Neural cell (in vitro differentiated cells): ENCODE data around the gene SCN10A.

Experiments
- CTCF ChIP-seq: fragments of 450-650 bp; IDR thresholded peaks from 2 replicates; pipeline ENCODE4 v1.5.1; 2014; ENCODE audit warnings: antibody characterized with exemption, mild to moderate bottlenecking, moderate library complexity; ENCODE audit not compliant: poor library complexity, severe bottlenecking
- EP300 ChIP-seq: fragments of 450-650 bp; conservative IDR thresholded peaks from 2 replicates; pipeline ENCODE4 v1.6.1; 2014; ENCODE audit warnings: antibody characterized with exemption, mild to moderate bottlenecking, moderate library complexity; ENCODE audit not compliant: poor library complexity, severe bottlenecking
- EZH2 ChIP-seq: fragments of 200-600, 300-800 bp; shearing (Covaris generic), sonication (generic); IDR thresholded peaks from 2 replicates; pipeline ENCODE4 v1.6.1; 2014; ENCODE audit warnings: antibody characterized with exemption, low read length, borderline replicate concordance, mild to moderate bottlenecking; ENCODE audit not compliant: insufficient read depth, poor library complexity, severe bottlenecking
- MXI1 ChIP-seq: fragments of 450-650 bp; conservative IDR thresholded peaks from 2 replicates; pipeline ENCODE4 v1.6.1; 2014; ENCODE audit warnings: antibody characterized with exemption, mild to moderate bottlenecking; ENCODE audit not compliant: poor library complexity, severe bottlenecking
- POLR2AphosphoS5 ChIP-seq: IDR thresholded peaks from 2 replicates; pipeline ENCODE4 v1.6.1; 2012
- SMC3 ChIP-seq: fragments of 450-650 bp; conservative IDR thresholded peaks from 2 replicates; pipeline ENCODE4 v1.6.1; 2014; ENCODE audit warnings: antibody characterized with exemption, mild to moderate bottlenecking, moderate library complexity; ENCODE audit not compliant: poor library complexity
- TAF1 ChIP-seq: IDR thresholded peaks from 2 replicates; pipeline ENCODE4 v1.6.1; 2012; ENCODE audit warnings: low read depth
- TF ChIP-seq, protein P1 (sequence below): IDR thresholded peaks from 2 replicates; pipeline ENCODE4 v1.6.1; 2012; ENCODE audit warnings: borderline replicate concordance

- TF ChIP-seq POLR2AphosphoS5, result no peak
- no peak for TF ChIP-seq CTCF
- no peak for TF ChIP-seq TAF1
- TF ChIP-seq EZH2, result no peak
- no peak for TF ChIP-seq EP300
- TF ChIP-seq, protein P1, sequence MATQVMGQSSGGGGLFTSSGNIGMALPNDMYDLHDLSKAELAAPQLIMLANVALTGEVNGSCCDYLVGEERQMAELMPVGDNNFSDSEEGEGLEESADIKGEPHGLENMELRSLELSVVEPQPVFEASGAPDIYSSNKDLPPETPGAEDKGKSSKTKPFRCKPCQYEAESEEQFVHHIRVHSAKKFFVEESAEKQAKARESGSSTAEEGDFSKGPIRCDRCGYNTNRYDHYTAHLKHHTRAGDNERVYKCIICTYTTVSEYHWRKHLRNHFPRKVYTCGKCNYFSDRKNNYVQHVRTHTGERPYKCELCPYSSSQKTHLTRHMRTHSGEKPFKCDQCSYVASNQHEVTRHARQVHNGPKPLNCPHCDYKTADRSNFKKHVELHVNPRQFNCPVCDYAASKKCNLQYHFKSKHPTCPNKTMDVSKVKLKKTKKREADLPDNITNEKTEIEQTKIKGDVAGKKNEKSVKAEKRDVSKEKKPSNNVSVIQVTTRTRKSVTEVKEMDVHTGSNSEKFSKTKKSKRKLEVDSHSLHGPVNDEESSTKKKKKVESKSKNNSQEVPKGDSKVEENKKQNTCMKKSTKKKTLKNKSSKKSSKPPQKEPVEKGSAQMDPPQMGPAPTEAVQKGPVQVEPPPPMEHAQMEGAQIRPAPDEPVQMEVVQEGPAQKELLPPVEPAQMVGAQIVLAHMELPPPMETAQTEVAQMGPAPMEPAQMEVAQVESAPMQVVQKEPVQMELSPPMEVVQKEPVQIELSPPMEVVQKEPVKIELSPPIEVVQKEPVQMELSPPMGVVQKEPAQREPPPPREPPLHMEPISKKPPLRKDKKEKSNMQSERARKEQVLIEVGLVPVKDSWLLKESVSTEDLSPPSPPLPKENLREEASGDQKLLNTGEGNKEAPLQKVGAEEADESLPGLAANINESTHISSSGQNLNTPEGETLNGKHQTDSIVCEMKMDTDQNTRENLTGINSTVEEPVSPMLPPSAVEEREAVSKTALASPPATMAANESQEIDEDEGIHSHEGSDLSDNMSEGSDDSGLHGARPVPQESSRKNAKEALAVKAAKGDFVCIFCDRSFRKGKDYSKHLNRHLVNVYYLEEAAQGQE, result no peak
- no peak for TF ChIP-seq MXI1
- no peak for TF ChIP-seq SMC3
These were observed 76.1 kb downstream of the SCN10A start for GRCh38 chr3:38739931-38740330.
